CD4-positive, alpha-beta T cell treated with Interleukin-4 for 4 hours (primary cell): ENCODE measurements around the gene WDFY4.

Experiments used
- DNase-seq: peaks from one replicate; pipeline ENCODE4 v3.0.0-alpha.2; 2020

Gene WDFY4

GRCh38 chr10:48821692-48822091, 137.0 kb downstream of the WDFY4 start:
- DNase-seq: no peak

GRCh38 chr10:48833674-48834073, 149.0 kb downstream of the WDFY4 start:
- no peak for DNase-seq

GRCh38 chr10:48834189-48834965, 149.7 kb downstream of the WDFY4 start:
- no peak for DNase-seq

DNA sequence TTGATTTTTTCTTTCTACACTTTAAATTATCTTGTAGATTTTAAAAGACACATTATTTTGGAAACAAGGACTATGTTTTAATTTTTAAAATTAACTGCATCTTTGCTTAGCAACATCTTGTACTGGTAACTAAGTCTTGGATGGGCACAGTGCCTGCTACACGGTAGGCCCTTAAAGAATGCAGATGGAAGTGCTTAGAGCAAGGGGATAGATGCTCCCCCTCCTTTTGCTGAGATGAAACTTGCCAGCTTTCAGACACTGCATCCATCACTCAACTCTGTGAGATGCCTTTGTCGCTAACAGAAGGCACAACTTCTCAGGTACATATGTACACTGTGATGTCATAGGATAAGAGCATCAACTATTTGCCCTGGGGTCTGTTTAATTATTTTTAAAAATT, 151.1 kb downstream of the WDFY4 start:
- no peak for DNase-seq

- DNase-seq: no peak
These were observed 151.9 kb downstream of the WDFY4 start for GRCh38 chr10:48836605-48837004.

DNA sequence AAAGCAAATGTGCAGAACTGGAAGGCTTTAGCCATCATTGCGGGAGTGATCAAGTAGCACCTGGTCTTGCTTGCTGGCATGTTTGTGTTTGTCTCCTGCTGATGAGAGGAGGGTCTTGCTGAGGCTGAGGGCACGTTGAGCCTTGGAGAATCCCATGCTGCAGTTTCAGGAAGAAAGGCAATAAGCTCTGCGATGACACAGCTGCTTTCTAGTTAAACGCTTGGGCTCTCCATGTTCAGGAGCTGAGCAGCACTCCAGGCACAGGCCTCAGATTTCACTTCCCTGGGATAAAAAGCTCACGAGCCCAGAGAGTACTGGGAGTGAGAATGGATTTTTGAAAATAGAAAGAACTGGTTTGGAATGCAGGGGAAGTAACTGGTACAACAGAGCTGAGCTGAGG, 154.2 kb downstream of the WDFY4 start:
- no peak for DNase-seq

DNA sequence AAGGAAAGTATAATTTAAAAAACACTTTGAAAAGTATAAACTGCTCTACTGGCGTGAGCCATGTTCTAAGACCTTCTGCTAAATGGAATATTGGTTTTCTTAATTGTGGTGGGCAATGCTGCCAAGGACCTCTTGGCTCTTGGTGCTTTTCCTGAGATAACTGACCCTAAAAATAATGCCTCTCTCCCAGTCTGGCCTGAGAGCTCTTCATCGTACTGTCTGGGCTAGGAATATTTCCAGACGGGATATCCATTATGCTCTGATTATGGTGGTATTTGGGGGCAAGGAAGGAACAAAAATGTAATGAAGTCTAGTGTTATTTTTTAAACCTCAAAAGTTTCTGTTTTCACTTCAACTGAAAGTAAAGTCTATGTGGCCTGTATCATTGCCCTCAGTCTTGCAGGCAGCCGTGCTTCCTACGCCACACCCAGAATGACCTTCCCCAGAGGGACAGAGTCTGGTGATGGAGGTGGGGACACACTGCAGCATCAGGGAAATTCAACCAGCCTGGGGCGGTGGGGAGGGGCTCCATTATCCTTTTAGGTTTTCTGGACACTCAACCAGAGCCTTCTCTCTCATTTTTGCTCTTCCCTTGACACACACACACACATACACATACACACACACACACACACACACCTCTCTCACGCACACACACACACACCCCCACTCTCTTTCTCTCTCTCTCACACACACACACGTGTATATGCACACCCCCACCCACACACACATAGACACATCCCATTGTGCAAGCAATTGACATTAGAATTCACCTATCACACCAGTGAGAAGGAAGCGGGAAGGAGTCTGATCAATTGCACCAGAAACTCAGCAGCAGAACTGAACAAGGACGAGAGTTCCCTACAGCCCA, 155.4 kb downstream of the WDFY4 start:
- DNase-seq: no peak

GRCh38 chr10:48842231-48842630, 157.6 kb downstream of the WDFY4 start:
- no peak for DNase-seq

GRCh38 chr10:48843198-48843597, 158.5 kb downstream of the WDFY4 start:
- DNase-seq: no peak

- DNase-seq: no peak
These were observed 159.9 kb downstream of the WDFY4 start for GRCh38 chr10:48844616-48845015.

GRCh38 chr10:48845512-48845911, 160.8 kb downstream of the WDFY4 start:
- no peak for DNase-seq

DNA sequence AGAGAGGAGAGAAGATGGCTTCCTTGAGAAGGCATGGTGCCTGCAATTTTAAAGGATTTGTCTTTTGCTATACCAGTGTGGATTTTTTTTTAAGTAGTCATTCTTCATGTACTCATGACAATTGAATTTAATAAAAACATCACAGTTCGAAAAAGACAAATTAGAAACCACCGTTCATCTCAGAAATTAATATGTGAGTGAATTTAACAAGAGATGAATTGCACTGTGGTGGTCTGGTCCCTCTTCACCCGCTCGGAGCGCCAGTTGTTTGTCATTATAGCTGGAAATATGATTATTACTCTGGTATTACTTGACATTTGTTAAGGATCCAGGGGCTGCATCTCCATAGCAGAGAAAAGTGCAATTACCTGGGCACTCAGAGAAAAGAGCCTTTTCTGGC, 163.0 kb downstream of the WDFY4 start:
- DNase-seq: no peak

DNA sequence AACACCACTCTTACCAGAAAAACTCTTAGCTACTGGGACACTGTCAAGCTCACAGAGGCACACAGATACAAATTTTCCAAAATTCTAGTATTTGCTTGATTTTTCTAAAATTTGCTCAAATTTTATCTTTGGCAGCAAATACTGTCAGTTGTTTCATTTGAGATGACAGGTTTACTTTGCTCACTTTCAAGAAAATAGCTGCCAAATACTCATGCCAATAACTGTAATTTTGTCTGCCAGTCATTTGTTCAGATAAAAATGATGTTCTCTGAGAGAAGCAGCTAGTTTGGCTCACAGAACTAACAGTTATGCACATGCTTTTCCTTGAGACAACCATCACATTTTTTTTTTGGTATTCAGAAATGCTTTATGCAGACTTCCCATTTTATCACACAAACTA, 172.2 kb downstream of the WDFY4 start:
- DNase-seq: no peak

- DNase-seq: no peak
These were observed 187.6 kb downstream of the WDFY4 start for GRCh38 chr10:48872234-48872633.

DNA sequence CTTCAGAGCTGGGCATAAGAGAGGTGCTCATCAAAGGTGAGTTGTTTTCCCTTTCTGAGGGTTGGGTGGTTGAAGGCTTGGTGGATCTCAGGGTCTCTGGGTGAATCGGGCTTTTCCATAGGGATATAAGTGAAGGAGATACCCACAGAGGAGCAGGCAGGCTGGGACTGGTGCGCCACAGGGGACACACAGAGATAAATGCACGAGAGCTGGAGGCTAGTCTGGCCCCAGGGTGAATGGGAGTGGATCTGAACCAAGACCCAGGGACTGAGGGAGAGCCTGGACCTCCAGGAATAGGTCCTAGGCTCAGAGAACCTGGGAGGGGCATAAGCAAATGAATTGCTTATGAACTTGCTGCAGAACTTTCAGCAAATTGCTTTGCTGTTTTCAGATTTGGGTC, 193.4 kb downstream of the WDFY4 start:
- DNase-seq: no peak

- no peak for DNase-seq
These were observed 194.8 kb downstream of the WDFY4 start for GRCh38 chr10:48879451-48879850.

DNA sequence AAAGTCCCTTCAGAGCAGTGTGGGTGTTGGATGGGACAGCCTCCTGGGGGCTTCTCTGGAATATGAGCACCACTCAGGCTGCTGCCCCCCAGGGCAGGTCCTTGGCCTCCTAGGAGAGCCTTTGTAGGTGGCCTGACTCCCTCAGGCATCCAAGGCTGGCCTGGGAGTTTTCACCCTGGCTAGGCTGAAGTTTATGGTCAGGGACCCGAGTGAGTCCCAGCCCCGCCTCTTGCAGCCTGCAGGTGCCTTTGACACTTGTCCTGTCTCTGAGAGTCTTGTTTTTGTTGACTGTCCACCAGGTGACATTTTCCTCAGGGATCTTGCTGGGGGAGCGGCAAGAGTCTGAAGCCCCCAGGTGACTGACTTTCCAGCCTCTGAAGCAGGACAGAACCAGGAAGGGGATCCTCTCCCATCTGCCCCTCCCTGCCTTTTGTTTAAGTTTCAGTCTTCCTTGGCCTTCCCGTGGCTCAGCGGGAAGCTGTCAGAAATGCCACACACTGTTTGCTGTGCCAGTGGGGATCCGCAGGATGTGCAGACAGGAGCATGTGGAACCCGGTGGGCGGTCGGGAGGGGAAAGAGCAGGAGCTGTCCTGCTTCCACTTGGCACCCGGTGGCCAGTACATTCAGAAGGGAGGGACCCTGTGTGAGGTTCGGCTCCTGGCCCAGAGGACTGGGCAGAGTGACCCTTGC, 195.5 kb downstream of the WDFY4 start:
- no peak for DNase-seq

DNA sequence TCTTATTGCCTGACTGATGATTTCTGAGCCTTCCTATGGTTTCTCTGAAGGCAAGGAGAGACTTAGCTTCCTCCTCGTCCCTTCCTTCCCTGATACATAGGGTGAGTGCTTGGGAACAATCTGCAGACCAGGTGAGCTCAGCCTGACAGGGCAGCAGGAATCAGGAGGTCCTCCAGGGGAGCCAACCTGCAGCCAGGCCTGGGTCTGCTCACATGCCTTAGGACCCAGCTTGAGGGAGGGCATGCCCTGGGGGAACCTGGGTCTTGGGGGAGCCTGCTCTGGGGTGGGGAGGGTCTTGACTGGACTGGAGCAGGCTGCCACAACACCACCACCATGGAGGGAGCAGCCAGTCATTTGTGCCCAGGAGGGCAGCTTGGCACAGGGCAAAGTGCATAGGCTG, 197.3 kb downstream of the WDFY4 start:
- no peak for DNase-seq

- DNase-seq: no peak
These were observed 198.2 kb downstream of the WDFY4 start for GRCh38 chr10:48882881-48883280.

DNA sequence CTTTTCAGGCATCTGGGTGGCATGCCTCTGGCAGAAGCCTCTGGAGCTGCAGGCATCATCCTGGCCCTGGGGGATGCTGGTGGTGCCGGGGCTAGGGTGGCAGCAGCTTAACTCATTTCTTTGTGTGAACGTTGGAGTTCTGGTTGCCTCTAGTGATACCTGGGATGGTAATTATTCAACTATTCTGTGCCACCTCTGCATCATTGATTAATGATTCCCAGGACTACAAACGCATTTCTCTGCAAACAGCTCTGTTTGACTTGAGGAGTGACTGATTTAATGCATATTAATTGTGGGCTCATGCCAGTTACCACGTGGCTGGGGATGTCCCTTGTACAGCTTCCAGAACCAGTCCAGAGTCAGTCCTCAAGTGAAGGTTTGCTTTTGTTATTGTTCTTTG, 199.0 kb downstream of the WDFY4 start:
- DNase-seq: no peak

- DNase-seq: no peak
These were observed 199.7 kb downstream of the WDFY4 start for GRCh38 chr10:48884179-48885045.

GRCh38 chr10:48885376-48885775, 200.7 kb downstream of the WDFY4 start:
- no peak for DNase-seq

GRCh38 chr10:48887982-48888381, 203.3 kb downstream of the WDFY4 start:
- DNase-seq: no peak
